ENCODE results near the gene MYO3B. TPM values are rescaled to one million over a fixed set of nuclear protein-coding genes. Genes with fewer than 3 reads are reported as not detected.

Gene MYO3B
- total and polyA plus RNA-seq, 2 of the 8 experiments (the other 6 are each of a cell fraction or from before 2014, with no cell fraction given), result 0.17 to 0.19 TPM

GRCh38 chr2:170354855-170355780, 177.2 kb downstream of the MYO3B start (continued):
- no peak for TF ChIP-seq RXRA (IDR thresholded peaks at IDR 0.05; ENCODE audit: insufficient read depth, low read depth, low read length)
